ENCODE results near the gene SMIM32.

The SMIM32 gene

DNA sequence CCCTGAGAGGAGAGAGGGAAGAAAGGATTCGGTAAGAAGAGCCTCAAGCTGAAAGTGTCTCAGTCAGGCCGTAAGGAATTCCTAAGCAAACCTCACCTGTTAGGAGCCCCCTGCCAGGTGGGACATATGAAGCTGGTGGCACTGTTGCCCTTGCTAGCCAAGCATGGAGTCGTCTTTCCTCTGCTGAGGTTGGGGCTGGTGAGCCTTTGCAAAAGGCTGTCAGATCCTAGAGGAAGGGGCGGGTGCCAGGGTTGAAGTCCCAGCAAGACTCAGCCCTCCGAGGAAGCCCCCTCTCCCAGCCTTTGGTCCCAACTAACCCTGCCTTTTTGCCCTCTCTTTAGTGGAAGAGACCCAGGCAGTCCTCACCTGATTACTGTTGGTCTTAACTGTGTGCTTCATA is 5.5 kb upstream of the SMIM32 start:
- TF ChIP-seq, protein P1, sequence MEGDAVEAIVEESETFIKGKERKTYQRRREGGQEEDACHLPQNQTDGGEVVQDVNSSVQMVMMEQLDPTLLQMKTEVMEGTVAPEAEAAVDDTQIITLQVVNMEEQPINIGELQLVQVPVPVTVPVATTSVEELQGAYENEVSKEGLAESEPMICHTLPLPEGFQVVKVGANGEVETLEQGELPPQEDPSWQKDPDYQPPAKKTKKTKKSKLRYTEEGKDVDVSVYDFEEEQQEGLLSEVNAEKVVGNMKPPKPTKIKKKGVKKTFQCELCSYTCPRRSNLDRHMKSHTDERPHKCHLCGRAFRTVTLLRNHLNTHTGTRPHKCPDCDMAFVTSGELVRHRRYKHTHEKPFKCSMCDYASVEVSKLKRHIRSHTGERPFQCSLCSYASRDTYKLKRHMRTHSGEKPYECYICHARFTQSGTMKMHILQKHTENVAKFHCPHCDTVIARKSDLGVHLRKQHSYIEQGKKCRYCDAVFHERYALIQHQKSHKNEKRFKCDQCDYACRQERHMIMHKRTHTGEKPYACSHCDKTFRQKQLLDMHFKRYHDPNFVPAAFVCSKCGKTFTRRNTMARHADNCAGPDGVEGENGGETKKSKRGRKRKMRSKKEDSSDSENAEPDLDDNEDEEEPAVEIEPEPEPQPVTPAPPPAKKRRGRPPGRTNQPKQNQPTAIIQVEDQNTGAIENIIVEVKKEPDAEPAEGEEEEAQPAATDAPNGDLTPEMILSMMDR (IDR thresholded peaks at IDR 0.05; ENCODE audit: low read length, missing control alignments): no peak
- H3K4me3 ChIP-seq (replicated peaks; ENCODE audit: low read depth, low read length): no peak overlapping the region
- DNase-seq (ENCODE audit: low read depth): no peak

DNA sequence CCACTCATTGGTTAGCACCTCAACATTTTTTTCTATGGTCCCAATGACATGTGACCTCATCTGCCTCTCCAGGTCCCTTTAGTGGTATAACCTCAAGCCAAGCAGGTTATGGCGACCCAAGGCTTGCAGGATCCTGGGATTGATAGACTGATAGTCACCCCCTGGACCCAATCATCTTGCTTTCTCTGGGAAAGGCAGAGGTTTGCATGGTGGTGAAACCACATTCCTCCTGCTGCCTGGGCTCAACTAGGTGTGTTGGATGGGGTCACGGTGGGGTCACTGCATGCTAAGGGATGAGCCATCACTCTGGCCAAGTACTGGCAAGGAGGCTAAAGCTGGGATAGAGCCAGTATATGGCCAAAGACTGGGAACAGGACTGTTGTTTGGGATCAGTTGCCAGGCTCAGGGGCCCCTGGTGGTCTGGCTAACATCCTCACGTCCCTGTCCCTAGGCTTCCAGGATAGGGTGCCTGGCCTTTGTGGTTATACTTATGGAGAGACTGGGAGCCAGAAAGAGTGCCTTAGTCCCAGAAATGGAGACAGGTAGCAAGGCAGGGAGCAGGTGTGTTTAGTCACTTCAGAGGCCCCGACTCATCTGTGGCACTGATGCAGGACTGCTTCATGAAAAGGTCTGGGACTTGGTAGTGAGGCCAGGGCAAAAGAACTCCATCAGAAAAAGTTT is 4.6 kb upstream of the SMIM32 start:
- H3K4me3 ChIP-seq (replicated peaks; ENCODE audit: low read depth, low read length): no peak overlapping the region
- no peak for DNase-seq (ENCODE audit: low read depth)
- TF ChIP-seq, protein P1 (IDR thresholded peaks at IDR 0.05; ENCODE audit: low read length, missing control alignments): no peak

DNA sequence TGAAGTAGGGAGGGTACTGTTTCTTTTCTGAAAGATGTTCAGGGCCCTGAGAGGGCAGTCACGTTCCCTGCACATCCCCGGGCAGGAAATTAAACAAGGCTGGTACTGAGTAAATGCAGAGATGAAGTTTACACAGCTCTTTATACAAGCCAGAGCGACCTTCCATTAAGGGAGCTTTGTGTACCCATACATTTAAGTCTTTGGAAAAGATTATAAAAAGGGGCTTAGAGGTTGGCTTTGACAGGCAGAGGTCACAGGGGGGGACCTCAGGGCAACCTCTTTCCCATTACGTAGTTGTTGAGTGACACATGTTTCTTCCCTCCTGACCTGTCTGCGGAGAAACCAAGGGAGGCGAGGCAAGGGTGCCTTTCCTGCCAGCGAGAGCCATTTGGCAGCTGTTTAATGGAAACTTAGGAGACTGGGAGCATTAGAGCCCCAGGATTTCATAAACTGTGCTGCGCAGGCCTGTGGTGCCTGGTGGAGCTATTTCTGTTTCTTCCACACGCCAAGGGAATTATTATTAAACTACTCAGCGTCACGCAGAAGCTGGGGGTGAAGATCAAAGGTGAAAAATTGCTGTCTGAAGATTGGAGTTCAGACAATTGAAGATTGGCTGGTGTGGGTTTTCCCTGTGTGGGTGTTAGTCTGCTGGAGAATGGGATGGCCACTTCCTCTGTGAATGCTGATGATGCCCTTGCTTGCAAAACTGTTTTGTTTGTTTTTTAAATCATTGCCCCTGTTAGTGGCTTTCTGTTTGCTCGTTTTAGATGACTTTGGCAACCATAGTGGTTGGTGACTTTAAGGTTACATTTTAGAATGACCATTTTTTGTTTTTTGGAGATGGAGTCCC is 3.2 kb upstream of the SMIM32 start:
- no peak for DNase-seq (ENCODE audit: low read depth)
- TF ChIP-seq, protein P1 (IDR thresholded peaks at IDR 0.05; ENCODE audit: low read length, missing control alignments): no peak
- H3K4me3 ChIP-seq (replicated peaks; ENCODE audit: low read depth, low read length): no peak overlapping the region

DNA sequence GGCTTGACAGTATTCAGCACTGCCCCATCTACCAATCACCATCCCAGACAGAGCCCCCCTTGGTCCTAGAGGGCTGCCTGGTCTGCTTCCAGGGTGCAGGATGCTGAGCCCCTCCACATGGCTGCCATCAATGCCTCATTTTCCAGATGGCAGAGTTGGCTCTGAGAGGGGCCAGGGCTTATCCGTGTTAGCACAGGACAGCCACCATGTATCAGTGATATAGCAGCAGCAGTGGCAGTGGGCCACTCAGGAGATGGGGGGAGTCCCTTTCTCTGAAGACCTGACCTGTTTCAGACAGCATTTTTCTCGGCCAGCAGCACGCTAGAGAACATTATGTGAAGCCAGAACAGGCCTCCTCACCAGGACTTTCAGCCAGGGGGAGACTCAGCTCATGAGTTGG is 1.6 kb upstream of the SMIM32 start:
- TF ChIP-seq, protein P1 (IDR thresholded peaks at IDR 0.05; ENCODE audit: low read length, missing control alignments): no peak
- no peak overlapping the region for H3K4me3 ChIP-seq (replicated peaks; ENCODE audit: low read depth, low read length)
- DNase-seq (ENCODE audit: low read depth): no peak

DNA sequence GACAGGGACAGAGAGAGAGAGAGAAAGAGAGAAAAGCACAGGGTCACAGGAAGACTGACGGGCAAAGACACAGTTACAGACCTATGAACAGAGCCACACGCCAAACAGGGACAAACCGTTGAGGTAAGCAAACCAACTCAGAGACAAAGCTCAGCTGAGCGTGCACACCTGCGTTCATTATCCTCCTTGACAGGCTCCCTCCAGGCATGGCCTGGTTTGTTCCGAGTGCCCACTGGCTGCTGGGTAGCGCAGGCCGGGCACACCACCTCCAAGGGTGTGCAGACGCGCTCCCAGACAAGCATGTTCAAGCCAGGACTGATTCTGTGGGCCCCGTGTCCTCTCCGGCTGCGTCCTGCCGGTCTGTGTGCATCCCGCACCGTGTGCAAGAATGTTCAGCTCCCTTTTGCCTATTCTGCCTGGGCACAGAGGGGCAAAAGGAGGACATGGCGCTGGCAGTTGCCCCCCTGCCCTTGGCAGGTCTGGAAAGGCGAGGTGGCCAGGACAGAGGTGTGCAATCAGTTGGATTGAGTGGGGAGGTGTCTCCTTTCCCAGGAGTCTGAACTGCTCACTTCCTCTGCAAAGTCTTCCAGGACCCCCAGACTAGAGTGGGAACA is 467 bp upstream of the SMIM32 start:
- no peak for DNase-seq (ENCODE audit: low read depth)
- no peak overlapping the region for H3K4me3 ChIP-seq (replicated peaks; ENCODE audit: low read depth, low read length)
- TF ChIP-seq, protein P1 (IDR thresholded peaks at IDR 0.05; ENCODE audit: low read length, missing control alignments): no peak

DNA sequence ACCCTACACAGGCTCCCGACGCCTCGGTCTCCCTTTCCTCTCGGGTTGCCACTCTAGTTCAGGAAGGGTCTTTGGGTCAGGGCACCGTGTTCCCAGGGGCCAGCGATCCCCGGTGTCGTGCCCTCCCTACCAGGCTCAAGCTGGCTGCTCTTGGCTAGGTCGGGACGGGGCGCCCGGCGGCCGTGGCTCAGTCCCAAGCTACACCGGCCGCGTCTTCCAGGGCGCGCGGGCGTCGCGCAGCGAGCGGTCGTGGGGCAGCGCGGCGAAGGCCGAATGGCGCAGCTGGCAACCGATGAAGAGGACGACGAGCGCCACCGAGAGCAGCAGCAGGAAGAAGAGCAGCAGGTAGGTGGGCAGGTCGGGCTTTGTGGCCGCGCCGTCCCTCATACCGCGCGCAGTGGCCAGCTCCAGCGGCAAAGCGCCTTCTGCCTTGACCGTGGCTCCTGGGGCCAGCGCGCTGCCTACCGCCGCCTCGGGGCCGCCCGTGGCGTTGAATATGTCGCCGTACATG is 892 bp downstream of the SMIM32 start:
- TF ChIP-seq, protein P1 (IDR thresholded peaks at IDR 0.05; ENCODE audit: low read length, missing control alignments): no peak
- H3K4me3 ChIP-seq (replicated peaks; ENCODE audit: low read depth, low read length): peak overlapping the region; percentile 34
- DNase-seq (ENCODE audit: low read depth): peak; percentile 11

All from fibroblast of pulmonary artery (primary cell).